Brain microvascular endothelial cell (primary cell): Measurements from ENCODE around the gene BTBD16.

ENCODE experiments used
- DNase-seq: peaks from one replicate; pipeline ENCODE4 v3.0.0-alpha.2; 2020
- H3K27ac ChIP-seq: fragments of 250-450 bp; sonication (Bioruptor Pico); 2 replicates; pipeline ENCODE4 v1.5.1; 2020; ENCODE audit warnings: mild to moderate bottlenecking, moderate library complexity
- H3K27me3 ChIP-seq: fragments of 250-450 bp; sonication (Bioruptor Pico); replicated peaks from 2 replicates; pipeline ENCODE4 v1.5.1; 2020; ENCODE audit warnings: mild to moderate bottlenecking
- H3K36me3 ChIP-seq: fragments of 250-450 bp; sonication (Bioruptor Pico); replicated peaks from 2 replicates; pipeline ENCODE4 v1.5.1; 2020; ENCODE audit warnings: mild to moderate bottlenecking
- H3K4me3 ChIP-seq: 2 replicates; pipeline ENCODE4 v1.5.1; 2011; ENCODE audit warnings: low read depth, mild to moderate bottlenecking, control low read depth, low read length, moderate library complexity
- in situ Hi-C: cut with HindIII; loops from 2 replicates; pipeline ENCODE4 v1.10.0; 2017; ENCODE audit warnings: low sequenced_read_pairs, low pct_ligation_motif_present
- TF ChIP-seq, protein P1 (sequence below): IDR thresholded peaks from 2 replicates; pipeline ENCODE4 v1.5.1; 2011; ENCODE audit warnings: low read depth, mild to moderate bottlenecking, moderate library complexity, low read length, control low read depth, inconsistent platforms; ENCODE audit errors: missing control alignments

The BTBD16 gene

DNA sequence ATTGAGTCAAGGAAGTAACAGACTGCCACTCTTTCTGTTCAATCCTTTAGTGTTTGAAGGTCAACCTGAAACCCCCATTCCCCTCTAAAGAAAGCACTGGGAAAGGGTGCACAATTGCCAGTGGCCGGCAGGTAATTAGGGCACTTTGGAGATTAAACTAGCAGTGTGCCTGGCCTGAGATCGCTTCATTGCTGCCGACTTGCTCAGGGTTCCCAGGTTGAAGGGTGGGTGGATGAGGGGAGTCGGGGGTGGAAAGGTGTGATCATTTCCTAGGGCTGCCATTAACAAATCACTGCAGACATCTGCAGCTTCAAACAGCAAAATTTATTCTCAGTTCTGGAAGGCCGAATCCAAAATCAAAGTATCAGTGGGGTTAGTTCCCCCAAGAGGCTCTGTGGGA, 16.3 kb upstream of the BTBD16 start:
- Histone ChIP-seq H3K27me3 (no peaks in the 10 kb centered on the region), H3K4me3 (no peak overlapping the region), H3K27ac (no peak overlapping the region), H3K36me3 (no peaks in the 10 kb centered on the region)
- TF ChIP-seq, protein P1, sequence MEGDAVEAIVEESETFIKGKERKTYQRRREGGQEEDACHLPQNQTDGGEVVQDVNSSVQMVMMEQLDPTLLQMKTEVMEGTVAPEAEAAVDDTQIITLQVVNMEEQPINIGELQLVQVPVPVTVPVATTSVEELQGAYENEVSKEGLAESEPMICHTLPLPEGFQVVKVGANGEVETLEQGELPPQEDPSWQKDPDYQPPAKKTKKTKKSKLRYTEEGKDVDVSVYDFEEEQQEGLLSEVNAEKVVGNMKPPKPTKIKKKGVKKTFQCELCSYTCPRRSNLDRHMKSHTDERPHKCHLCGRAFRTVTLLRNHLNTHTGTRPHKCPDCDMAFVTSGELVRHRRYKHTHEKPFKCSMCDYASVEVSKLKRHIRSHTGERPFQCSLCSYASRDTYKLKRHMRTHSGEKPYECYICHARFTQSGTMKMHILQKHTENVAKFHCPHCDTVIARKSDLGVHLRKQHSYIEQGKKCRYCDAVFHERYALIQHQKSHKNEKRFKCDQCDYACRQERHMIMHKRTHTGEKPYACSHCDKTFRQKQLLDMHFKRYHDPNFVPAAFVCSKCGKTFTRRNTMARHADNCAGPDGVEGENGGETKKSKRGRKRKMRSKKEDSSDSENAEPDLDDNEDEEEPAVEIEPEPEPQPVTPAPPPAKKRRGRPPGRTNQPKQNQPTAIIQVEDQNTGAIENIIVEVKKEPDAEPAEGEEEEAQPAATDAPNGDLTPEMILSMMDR: no peak
- in situ Hi-C loops: no loop called here
- no peak for DNase-seq

DNA sequence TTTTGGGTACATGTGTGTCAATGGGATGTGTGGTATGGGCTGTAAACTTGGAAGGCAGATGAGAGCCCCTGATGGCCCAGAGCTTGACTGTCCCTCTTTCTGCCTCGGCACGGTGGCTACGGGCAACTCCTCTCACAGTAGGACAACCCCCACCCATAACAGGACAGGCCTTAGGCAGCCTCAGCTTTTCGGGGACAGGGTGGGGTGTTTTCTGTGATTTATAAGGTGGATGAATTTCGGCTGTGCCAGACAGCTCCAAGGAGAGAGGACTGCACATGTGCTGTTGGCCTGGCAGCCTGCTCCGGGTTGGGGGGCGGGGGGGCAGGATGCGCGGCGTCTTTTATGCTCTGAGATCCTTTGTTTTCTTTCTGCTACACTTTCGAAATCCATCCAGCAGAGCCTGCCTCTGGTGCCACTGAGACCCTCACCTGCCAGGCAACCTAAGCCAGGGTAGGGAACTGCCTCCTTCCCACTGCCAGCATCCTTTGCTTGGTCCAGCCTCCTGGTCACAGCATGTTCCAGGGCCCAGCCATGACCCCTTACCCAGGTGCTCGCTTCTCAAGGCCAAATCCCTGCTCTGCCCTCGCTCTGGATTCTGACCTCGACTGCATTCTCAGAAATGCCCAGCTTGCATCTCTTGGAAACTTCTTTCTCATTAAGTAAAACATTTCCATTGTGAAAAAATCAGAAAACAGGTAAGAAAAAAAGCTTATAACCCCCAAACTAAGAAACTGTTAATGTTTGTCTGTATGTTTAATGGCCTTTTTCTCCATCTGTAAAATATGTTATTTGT, 15.4 kb upstream of the BTBD16 start:
- in situ Hi-C loops: no loop called here
- Histone ChIP-seq H3K27ac (no peak overlapping the region), H3K36me3 (no peaks in the 10 kb centered on the region), H3K4me3 (no peak overlapping the region), H3K27me3 (no peaks in the 10 kb centered on the region)
- TF ChIP-seq, protein P1: no peak
- DNase-seq: no peak

DNA sequence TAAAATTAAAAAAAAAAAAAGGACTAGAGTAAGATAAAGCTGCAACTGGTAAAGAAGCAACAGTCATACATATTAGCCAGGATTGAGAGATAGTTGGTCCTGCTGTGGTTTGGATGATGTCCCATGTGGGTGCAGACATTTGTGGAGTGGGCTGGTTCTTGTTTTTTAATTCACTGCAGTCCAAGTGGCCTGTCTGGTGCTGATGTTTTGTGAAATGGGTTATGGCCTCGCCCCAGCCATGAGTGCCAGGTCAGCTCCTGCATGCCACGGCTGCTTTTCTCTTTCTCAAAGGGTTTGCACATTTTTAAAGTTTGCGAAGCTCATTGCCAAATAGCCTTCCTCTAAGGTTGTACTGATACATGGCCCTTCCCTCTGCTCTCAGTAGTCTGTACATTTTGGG, 14.1 kb upstream of the BTBD16 start:
- Histone ChIP-seq H3K27me3 (no peaks in the 10 kb centered on the region), H3K36me3 (no peaks in the 10 kb centered on the region), H3K4me3 (no peak overlapping the region), H3K27ac (no peak overlapping the region)
- no peak for DNase-seq
- in situ Hi-C loops: no loop called here
- TF ChIP-seq, protein P1: no peak

DNA sequence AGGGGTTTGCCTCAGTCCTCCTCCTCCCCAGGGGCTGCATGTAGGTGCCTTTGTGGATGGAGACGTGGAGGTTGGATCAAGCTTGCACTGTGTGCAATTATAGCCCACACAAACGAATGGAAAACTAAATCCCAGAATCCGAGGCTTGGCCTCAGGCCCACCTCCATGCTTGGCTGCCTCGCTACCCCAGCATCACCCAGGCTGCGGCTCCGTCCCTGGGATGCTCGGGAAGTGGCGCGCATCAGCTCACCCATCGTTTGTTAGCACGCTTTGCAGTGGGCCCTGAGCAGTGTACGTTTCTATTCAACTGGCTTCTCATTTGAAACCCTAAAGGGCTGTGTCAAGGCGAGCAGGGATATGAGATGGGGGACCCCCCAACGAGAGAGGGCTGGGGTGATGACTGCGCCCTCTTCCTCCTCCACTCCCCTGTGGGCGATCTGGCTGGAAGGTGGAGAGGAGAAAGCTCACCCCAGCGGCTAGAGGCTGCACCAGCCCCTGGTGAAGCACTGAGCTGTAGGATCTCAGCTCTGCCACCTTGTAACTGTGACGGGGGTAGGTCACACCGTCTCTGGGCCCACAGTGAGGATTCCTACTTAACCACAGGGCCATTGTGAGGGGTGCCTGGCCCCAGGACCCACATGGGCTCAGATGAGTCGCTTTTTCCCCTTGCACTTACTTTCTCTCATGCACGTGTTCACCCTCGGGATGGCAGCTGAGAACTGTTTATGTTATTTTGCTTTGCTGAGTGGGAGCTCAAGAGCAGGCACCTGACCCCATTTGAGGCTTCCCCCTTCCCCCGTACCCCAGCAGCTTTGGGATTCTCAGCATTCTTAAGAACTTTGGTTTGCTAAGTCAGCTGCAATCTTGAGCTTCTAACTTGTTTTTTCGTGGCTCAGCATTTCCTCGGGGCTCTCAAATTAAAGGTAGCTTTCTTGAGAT, 12.7 kb upstream of the BTBD16 start:
- H3K36me3 ChIP-seq: no peaks in the 10 kb centered on the region
- no peaks in the 10 kb centered on the region for H3K27me3 ChIP-seq
- H3K4me3 ChIP-seq: no peak overlapping the region
- no peak for DNase-seq
- TF ChIP-seq, protein P1: no peak
- no peak overlapping the region for H3K27ac ChIP-seq
- in situ Hi-C loops: no loop called here

DNA sequence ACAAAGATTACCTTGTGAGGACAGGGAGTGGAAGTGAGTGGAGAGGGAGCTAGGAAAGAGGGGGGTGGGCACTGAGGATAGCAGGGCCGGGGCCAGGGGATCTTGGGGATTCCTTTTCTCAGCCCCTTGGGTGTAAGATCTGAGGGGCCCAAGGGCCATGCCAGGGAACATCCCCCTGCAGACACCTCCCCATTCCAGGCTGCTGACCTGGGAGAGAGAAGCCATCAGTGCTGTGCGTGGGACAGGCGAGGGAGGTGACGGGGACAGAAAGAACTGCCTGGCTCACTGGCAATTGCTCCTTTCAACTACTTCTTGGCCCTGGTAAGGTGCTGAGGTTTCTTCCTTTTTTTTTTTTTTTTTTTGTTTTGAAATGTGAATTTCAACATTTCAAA, 12.0 kb upstream of the BTBD16 start:
- TF ChIP-seq, protein P1: no peak
- H3K36me3 ChIP-seq: no peaks in the 10 kb centered on the region
- no peak overlapping the region for H3K27ac ChIP-seq
- no peak overlapping the region for H3K4me3 ChIP-seq
- H3K27me3 ChIP-seq: no peaks in the 10 kb centered on the region
- in situ Hi-C loops: no loop called here
- DNase-seq: no peak
